HG03571 (cell line): ENCODE results near the gene ZFHX3.

Experiments used
- ATAC-seq: cut with Tn5 transposase; IDR thresholded peaks from one replicate; pipeline ENCODE4 v1.9.1; 2021; ENCODE audit not compliant: unreplicated experiment

Gene ZFHX3

GRCh38 chr16:72857834-72858664 lies 189.9 kb downstream of the ZFHX3 start:
- no peak for ATAC-seq

DNA sequence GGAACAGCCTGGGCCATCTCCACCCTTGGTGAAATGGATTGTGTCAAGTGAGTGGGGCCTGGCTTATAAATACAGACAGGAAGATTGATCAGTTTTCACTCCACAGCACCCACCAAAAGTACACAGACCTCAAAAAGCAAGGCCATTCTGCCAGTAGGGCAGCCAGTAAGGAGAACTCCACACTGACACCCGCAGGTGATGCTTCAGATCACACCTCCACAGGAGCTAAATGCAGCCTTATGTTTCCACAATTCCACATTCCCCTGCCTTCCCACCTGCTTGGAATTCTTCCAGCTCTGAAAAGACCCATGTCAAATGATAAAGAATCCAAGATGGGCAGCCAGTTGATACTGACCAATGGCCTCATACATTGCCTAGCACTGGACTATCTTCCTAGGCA lies 191.1 kb downstream of the ZFHX3 start:
- peak; percentile 68 for ATAC-seq

DNA sequence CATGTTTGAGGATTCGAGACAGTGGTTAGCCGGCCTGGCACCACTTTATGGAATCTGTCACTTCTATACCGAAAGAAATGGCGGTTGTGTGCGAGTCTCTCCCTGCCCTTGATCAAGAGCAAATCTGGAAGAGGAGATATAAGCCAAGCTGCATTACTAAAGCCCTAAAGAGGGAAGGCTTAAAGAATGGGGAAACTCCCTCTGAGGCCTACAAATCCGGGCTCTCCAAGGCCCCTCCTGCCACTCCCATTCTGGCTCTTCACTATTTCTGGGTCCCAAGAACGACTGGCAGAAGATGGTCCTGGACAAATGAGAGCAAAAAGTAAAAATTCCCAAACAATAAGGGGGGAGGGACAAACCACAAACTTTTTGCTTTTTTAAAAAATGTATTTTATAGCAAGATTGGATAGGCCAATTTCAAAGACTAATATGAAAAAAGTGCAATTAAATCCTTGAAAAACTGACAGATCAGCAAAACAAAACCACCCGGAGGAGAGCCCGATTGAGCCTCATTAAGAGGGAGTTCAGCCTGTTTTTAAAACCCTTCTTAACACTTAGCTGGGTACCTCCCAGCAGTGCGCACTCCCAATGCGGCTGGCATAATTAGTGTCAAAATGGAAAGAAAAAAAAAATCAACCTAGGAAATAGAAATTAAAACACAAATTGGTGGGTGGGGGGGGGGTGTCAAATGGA lies 193.5 kb downstream of the ZFHX3 start:
- no peak for ATAC-seq

- ATAC-seq = no peak
These were observed 194.2 kb downstream of the ZFHX3 start for GRCh38 chr16:72853575-72854266.

- ATAC-seq = no peak
These were observed 195.5 kb downstream of the ZFHX3 start for GRCh38 chr16:72852421-72852820.

GRCh38 chr16:72850853-72851252 lies 197.1 kb downstream of the ZFHX3 start:
- ATAC-seq = no peak

GRCh38 chr16:72850021-72850420 lies 197.9 kb downstream of the ZFHX3 start:
- no peak for ATAC-seq

DNA sequence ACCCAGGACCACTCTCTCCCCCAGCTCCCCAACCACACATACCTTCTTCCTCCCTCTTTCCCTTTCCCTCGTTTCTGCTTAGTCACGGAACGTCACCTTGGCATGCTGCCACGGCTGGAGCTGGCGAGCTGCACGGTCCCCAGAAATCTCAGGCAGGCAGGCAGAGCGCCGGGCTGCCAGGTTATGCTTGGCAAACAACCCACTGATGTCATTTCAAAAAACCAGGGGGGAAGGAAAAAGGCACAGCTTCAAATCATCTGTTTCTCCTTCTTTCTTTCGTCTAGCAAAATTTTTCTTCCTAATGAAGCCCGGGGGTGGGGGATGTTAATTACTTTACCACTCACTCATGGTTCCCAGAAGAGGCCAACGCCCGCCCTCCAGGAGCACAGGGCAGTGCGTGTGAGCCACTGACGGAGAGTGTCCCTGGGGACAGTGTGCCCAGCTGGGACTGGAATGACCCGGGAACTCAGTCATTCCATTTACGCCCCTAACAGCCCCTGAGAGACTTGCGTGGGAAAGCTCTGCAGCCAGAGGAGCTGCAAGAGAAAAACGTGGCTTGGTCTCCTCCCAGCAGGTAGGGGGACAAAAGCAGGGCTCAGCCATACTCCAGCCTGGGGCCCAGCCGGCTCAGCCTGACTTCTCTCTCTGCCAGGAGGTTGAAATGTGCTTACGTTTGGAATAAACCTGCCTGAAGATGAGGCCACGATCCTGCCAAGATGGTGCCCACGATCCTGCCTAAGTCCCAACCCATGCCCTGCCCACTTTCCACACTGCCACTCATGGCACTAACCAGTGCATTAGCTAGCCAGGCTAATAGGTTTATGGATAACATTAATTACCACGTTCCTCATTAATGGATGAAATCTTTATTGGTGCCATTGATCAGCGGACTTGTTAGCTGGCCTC lies 198.9 kb downstream of the ZFHX3 start:
- no peak for ATAC-seq

DNA sequence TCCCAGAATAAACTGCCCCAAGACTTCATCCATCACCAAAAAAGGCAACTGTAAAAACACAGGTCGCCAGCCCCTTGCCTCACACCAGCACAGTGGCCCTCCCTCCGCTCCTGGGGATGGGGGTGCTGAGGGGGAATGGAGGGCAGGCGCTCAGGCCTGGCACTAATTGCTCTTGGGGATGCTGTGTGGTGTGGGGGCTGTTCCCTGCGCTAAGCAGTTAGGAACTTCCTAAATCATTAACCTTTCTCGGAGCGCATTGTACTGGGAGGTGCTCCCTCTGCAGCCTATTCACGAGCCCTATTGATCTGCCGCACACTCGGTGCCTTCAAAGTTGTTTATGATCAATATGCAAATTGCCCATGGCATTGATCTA lies 199.9 kb downstream of the ZFHX3 start:
- ATAC-seq = no peak

- ATAC-seq = no peak
These were observed 200.5 kb downstream of the ZFHX3 start for GRCh38 chr16:72847187-72848027.

DNA sequence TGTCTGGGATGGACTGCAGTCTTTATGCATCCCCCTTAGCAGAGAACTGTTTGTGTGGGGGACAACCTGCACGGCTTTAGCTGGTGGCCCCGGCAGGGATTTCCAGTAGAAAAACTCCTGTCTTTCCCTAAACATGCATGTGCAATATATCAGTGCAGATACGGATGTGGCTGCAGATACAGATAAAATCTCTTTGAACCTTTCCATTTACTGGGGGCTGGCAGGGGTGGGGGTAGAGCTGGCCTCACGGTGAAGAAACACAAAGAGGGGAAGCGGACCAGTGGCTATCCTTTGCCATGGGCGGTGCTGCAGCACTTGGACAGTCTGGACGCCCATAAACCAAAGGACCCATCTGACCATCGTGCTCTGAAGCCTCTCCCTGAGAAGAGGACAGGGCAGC lies 201.3 kb downstream of the ZFHX3 start:
- no peak for ATAC-seq

DNA sequence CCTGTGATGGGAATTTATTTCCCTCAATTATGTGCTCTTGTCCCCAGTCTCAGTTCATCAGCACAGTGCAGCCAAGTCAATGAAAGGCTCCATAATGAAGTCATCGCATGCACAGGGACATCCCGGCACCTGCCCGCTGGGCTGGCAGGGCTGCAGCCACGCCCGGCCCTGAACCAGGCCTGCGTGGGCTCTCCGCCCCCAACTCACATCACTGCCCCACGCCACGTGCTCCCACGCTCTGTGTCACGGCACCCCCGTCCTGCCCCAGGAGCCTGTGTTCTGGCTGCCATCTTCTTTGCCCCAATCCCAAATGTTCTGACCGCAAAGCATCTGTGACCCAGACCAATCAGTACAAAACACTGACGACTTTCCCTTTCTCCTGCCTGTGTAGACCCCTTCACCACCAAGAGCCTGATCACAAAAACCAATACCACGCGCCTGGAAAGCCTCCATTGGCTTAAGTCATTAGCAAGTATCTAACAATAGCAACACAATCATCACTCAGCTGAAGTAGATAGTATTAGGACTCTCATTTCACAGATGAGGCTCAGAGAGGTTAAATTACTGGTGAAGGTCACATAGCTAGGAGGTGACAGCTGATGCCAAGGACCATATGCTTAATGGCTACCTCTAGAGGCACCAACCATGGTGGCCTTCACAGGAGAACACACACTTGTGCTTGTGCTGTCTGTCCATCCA lies 202.5 kb downstream of the ZFHX3 start:
- ATAC-seq = no peak

- ATAC-seq = no peak
These were observed 203.6 kb downstream of the ZFHX3 start for GRCh38 chr16:72844225-72844920.

GRCh38 chr16:72841506-72841905 lies 206.4 kb downstream of the ZFHX3 start:
- no peak for ATAC-seq

DNA sequence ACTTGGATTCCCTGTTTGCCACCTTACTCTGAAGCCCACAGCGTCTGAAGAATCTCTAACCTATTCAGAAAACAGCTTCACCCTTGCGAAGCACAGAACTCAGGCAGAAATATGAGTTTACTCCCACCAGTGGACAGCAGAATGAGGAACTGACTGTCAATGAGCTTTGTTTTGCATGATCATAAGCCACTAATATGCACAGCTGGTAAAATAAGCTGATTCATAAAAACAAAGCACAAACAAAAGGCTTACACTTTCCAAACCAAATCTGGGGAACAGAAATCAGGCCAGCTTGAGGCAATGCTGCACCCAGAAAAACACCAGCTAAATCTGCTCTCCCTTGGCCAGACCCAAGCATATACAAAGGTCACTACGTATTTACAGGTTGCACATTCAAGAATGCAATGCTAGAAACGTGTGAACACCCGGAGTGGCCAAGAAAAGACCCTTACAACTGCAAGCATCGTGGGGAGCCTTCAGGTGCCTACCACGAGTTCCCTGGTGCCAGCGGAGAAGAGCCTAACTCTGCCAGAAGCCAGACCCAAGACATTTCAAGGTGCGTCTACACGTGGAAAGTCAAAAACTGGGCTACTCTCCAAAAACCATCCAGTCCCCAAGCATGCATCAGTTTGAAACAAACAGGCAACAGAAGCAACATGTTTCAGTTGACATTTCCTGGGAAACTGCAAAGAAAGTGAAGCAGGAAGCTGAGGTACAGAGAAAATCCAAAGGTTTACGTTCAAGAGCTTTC lies 207.1 kb downstream of the ZFHX3 start:
- no peak for ATAC-seq

GRCh38 chr16:72838951-72839350 lies 209.0 kb downstream of the ZFHX3 start:
- ATAC-seq = no peak

DNA sequence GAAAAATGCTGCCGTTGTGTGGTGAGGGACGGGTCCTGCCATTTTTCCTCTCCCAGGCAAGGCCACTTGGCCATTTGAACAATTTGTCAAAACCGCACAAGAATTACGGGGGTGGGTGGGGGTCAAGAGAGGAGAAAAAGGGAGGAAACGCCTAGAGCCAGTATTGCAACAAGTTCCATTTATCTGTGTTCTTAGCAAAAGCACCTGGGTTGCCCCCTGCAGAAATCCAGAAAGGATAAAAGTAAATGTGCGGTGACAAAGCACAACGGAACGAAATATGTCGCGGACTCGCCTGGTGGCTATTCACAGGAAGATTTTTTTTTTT lies 209.4 kb downstream of the ZFHX3 start:
- no peak for ATAC-seq

GRCh38 chr16:72837846-72838585 lies 209.9 kb downstream of the ZFHX3 start:
- no peak for ATAC-seq
